GM11168 (cell line): ENCODE results near the gene RNLS.

Experiments
- in situ Hi-C: fragments of 300-500 bp; cut with MboI; formaldehyde crosslinking; loops from one replicate; pipeline ENCODE4 v1.12.0; 2022; ENCODE audit warnings: low sequenced_read_pairs; ENCODE audit not compliant: unreplicated experiment

The RNLS gene

DNA sequence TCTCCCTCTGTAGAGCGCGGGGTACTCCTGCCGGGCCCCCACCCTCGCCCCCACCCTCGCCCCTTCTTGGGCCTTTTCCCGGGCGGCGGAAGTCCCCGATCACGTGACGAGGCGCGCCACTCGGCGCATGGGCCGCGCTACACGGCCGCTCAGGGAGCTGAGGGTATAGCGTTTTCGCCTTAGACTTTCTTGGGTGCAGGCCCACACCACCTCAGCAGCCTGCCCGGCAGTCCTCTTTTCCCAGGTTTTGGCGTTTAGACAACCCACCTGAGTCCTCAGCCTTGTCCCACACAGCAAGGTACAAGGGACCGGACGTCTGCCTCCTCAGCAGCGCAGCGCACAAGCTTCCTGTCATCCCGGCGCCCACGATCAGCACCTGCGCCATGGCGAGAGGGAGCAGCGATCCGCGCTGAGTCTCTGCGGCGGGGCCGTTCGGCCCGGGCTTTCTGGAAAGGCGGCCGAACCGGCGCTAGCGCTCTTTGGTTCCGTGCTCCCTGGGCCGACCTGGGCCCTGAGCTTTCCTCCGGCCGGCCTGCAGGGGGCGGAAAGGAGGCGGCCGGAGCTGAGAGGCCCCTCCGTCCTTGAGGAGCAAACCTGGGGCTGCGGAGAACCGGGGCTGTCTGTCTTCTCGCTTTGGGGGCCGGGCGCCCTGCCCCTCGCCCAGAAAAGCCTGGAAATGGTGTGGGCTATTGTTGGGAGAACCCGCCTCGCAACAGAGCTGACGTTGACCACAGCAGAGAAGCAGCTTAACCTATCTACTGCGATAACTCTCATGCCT, at the start of gene RNLS:
TSS of gene RNLS (minus strand) at position 513 of the 778 bp plus-strand sequence.
- in situ Hi-C loops, result no loop called here

DNA sequence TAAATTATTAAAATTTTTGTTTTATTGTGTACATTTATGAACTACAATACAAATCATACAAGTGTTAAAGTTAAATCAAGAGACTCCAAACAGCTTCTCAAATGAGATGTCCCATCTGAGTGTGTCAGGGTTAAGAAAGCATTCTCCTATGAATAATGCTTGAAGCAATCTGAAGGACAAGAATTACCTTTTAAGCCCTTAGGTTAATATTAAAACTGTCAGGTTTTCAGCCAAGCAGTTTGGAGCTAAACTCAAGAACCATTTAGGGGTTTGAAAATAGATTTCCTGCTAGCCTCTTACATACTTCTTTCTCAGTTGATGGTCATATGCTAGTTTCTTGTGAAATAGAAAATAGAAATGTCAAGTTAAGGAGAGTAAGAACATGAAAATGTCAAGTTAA, 41.7 kb upstream of the RNLS start:
- in situ Hi-C loops, result no loop called here

DNA sequence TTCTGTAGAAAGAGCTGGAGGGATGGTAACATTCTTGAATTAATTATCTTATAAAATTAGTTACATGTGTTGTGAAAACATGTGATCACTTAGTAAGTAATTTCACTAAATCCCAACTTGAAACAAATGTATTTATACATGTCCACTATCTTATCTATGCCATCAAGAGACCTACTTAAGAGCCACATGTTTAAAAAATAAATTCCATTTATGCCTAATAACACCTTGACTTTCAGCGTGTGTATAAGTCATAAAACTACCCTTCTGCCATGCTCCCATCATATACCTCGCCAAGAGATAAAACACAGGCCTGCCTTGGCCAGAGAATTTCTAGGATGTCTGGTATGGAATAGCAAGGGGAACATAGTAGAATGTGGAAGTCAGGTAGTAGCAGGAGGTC, 40.7 kb upstream of the RNLS start:
- in situ Hi-C loops, result no loop called here

DNA sequence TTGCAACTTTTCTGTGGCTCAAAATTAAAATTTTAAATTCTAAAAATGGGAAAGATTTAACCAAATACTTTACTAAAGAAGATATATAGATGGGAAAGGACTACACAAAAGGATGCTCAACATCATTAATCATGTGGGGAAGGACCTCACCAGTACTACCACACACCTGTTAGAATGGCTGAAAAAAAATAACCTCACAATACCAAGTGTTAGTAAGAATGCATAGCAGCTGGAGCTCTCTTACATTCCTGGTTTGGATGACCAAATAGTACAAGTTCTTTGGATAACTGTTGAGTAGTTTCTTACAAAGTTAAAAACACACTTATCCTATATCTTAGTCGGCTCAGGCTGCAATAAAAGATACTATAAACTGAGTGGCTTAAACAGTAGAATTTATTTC, 37.3 kb upstream of the RNLS start:
- in situ Hi-C loops, result no loop called here

DNA sequence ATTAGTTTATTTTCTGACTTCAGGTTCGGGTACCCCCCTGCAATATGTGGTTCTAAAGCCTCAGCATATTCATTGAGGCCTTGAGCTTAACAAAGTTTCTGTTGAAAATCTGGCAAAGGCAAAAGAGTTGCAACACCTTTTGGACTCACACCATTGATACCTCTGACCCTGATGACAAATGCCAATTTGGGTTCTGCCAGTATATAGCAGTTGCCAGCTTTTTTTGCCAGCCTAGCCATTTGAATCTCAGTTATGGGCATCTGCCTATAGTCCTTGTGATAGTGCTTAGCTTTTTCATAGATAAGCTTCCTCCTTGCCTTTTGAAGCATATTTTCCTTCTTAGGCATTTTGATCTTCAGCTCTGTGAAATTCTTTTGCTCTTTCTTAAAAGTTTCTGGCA, 35.4 kb upstream of the RNLS start:
- in situ Hi-C loops, result no loop called here

DNA sequence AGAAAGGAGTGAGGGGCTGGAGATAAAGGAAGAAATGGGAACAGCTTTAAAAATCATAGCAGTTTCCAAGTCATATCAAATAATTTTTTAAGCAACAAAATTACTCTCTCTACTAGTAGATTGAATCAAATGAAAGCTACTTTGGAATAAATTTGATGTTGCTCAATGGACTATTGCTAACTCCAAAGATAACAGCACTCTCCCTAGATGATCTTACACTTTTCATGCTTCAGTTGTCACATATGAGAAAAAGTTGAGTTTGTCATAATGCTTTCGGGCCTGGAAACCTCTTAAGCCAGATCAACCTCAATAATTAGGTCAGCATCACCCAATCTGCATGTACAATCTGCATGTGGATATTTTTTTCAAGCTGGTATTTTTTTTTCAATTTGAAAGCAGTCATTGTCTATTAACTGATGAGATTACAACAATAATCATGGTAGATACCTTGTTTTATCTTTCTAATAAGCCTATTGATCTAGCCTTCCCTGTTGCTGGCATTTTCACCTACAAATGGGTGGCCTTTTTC, 34.7 kb upstream of the RNLS start:
- in situ Hi-C loops, result no loop called here

DNA sequence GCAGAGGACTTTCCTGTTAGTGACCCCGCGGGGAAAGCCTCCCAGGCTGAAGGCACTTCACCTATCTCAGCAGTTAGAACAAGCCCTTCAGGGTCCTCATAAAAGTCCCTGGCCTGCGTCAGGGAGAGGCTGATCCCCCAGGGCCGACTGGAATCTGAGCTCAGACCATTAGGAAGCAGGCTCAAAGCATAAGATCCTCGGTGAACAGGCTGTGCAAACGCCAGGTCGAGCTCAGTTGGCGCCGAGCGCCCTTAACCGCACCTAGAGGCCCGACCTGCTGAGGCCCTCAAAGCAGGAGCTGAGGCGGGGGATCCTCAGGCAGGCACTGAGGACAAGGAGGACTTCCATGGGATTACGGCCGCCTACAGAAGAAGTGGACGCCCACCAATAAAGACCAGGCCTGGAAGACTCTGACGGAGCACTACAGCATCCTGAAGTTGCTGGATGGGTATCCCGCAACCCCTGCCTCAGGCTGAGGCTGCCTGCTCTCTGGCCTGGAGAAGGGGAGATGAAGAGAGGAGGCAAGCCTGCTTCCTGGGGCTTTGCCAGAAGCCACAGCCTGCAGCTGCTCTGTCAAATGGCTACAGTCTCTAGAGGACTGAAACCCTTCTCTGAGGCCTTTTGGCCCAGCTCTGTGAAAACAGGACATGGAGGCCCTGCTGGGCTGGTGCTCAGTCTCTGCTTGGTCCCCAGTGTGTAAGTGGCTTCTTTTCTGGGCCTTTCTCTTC, 33.3 kb upstream of the RNLS start:
- in situ Hi-C loops, result no loop called here

DNA sequence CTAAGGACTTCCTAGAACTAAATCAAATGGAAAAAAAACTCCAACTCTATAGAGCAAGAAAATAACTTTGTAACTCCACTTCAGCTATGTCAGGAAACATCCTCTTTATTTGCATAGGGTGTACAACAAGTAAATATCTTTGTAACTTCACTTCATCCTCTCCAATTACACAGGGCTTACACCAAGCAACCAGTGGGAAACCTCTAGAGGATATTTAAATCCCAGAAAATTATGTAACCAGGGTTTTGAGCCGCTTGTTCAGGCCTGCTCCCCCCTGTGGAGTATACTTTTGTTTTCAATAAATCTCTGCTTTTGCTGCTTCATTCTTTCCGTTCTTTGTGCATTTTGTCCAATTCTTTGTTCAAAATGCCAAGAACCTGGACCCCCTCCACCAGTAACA, 25.7 kb upstream of the RNLS start:
- in situ Hi-C loops, result no loop called here

DNA sequence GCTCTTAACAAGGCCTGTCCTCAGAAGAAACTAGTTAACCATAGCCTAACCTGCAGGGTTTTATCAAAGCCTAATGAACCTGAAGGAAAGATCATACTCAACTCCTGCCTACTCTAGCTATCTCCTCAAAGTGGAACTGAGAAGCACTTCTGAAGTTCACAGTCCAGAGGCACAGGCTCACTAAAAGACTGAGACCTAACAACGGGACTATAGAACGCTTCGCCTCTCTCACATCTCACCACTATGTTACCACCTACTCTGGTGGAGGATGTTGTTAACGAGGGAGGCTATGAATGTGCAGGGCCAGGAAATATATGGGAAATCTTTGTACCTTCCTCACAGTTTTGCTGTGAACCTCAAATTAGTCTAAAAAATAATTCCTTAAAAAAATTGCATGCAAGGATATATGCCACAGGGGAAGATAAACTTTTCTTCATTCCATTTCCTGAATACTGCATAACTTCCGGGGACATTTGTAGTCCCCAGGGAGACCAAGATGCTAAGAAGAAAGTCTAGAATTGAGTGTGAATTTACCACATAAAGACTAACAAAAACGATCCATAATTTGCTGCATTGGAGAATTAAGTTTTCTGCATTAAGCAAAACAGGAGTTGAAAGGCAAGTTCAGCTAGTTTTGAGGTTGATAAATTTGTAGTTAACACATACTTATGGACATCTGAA, 25.1 kb upstream of the RNLS start:
- in situ Hi-C loops, result no loop called here

DNA sequence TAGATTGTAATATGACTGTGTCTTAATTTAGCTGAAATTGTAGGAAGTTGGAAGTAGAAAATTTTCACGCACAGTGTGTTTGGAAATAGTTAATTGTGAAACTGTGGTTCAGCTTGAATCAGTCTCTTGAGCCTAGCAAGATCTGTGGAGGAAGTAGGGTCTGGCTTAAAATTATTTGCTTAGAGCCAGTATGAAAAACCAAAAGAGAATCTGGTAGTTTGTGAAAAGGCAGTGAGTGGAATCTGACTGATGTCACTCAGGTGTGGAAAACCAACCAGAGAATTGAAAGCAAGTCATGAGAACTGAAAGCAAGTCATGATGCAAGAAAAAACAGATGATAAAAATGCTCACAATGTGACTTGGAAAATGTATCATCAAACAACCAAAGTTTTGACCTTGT, 14.9 kb upstream of the RNLS start:
- in situ Hi-C loops, result no loop called here

DNA sequence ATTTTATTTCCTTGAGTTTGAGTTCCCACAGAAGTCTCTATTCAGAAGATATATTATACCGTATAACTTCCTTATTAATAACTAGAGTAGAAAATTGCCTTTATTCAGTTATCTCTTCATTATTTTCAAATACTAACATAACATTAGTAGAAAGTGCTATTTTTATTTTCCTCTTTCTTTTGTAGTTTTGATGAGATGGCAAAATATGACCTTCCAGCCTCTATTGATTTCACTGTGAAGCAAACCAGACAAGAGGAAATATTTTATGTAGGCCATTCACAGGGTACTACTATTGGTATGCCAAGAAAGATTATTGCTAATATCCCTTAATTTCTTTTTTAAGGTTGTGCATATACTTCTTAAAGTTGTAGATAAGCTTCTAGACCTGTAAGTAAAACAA, 11.4 kb upstream of the RNLS start:
- in situ Hi-C loops, result no loop called here

DNA sequence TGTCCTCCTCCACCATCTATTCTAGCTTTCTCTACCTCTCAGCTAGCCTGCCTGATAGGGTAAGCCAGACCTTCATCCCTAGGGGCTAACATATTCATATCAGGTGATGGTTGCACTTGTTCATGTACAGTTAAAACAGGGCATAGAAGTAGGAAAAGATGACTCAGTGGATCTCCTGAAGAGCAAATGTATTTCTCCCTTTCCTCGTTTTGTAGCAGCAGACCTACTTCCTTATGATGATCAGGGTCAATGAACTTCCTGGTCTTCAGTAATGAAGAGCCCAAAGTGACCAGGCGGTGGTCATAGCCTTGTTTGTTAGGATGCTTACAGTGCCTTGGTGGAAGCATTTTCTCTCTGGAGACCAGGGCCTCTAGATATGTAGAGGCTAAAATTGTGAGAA, 9.8 kb upstream of the RNLS start:
- in situ Hi-C loops, result no loop called here

DNA sequence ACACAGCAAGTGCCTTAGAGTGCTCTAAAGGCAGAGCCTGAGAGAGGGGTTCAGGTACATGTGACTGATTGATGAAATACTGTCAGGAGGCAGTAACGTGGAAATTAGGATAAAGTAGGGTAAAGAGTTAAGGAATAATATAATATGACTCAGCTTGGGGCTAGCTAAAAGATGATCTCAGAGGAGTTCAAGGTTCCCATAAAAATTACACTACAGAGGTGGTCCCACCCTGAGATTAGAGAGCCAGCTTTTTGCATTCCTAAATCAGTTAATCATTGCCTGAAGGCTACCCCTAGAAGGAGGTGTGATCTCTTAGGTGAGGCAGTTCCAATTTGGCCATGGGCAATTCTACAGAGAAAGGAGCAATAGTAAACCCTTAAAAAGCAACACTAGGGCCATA, 9.3 kb upstream of the RNLS start:
- in situ Hi-C loops, result no loop called here

DNA sequence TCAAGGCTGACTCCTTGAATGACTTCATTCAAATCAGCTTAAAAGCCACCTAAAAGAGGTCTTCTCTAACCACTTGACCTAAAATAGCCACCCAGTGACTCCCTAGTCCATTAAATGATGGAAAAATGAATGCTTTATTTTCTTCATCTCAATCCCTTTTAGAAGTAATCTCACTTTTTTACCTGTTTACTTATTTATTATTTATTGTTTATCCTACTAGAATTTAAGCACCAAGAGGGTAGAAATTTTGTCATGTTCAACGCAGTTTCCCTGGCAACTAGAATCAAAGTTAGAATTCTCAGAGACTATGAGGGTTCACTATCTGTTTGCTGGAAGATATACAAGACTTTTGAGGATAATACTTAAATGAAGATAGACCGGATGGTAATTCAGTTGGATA, 3.3 kb upstream of the RNLS start, which contains the start of gene LIPJ:
TSS of gene LIPJ (plus strand) at position 301 of the 400 bp plus-strand sequence. CDS start 3,926 bp downstream, outside the sequence.
- in situ Hi-C loops, result no loop called here

DNA sequence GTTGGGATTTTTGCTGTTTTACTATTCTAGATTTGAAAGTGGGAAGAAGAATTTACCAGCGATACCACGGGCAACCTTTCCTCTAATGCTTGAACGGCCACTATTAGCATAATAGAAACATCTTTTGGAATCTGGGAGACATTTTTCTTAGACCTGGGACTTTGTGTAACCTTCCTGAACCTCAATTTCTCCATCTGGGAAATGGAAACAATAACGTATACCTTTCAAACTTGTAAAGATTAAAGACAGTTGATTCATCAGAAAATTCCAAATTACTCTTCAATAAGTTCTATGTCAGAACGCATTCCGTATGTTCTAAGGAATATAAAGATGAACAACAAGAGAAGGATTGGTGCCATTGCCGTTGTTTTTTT, 453 bp upstream of the RNLS start:
- in situ Hi-C loops, result no loop called here

DNA sequence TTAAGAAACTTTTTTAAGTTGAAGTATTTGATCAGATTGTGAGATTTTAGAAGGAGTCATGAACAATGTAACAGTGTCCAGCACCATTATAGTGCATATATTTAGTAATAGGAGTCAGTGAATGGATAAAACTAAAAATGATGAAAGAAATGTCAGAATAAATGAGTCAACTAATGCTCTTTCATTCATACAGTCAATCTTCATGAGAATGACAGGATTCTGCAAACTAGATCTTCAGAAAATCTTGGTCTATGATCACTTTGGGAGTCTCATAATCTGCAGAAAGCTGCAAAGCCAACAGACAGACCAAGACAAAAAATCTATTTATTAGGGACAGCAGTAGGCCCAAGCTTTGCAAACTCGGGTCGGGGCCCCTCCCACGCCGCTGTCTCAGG, 710 bp downstream of the RNLS start:
- in situ Hi-C loops, result no loop called here

DNA sequence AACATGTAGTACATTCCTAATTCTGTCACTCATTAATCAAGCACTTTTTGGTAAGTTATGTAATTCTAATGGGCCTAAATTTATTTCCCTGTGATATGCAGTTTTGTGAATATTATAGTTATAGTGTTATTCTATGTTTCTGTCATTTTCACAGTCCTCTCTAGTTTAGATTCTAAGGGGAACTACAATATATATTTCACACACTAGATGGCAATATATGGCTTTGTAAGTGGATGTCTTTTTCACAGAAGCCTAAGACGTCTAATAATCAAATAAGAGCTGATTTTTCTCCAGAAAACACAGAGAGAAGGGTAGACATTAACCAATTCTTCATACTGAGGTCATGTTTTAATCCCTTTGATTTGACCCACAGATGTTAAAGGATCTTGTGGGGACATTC, 18.0 kb downstream of the RNLS start:
- in situ Hi-C loops, result loop anchor here (10.0 kb wide), 1 partner anchor 250 kb away; no protein-coding TSS in a partner anchor

DNA sequence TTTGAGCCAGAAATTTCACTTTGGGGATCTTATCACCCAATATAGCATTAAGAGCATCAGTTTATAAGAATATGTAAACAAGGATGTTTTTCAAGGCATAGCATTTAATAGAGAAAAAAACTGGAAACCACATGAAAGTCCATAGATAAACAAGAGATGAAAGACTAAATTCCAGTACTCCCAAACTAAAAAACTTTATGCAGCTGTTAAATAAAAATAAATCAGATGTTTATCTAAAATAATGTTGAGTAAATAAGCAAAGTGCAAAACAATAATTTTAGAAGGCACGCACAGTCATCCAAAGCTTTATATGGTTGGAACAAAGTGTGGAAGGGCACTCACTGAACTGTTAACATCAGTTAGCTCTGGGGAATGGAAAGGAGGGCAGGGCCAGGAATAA, 21.0 kb downstream of the RNLS start:
- in situ Hi-C loops, result loop anchor here (10.0 kb wide), 1 partner anchor 253 kb away; no protein-coding TSS in a partner anchor

DNA sequence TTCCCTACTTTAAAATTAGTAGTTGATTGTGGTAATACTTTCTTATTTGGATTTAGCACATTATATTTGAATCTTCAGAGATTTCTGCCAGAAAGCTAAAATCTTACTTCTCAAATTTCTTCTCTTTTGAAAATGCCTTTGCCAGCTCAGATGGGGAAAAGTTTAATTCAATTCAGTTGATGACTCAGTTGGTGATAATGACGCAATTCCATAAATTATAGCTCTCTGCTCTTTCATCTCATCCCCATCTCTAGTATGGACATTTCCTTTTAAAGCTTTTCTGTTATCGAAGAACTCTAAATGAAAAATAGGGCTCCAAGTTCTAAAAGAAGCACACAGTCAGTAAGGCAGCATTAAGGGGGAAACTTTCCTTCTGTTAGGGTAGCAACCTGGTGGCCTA, 25.5 kb downstream of the RNLS start:
- in situ Hi-C loops, result no loop called here

DNA sequence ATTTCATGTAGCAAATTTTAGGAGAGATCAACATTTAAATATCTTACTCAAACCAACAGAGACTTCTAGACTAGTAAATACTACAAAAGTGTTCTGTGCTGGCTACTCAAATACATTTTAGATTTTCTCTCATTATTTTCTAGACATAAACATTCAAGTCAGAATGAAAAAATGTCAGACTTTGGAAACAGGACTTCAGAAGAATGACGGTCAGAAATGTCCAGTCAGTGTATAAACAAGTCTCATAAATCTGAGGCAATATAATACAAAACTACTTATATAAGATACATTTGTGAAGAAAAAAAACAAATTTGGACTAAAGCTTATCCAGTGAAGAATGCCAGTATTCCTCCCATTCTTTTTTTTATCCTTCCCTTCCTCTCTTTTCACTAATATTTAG, 25.9 kb downstream of the RNLS start:
- in situ Hi-C loops, result no loop called here
